Prostate gland (tissue), 2 donors: Measurements from ENCODE around the gene UNC79.

Source experiments
- CTCF ChIP-seq, 4 experiments: fragments of 200-600 bp in 2 of 4; fragments of 450-650 bp in 2 of 4; sonication (generic) in 2 of 4; IDR thresholded peaks; 1 replicate in 3 of 4; 2 replicates in 1 of 4; pipeline ENCODE4 v1.5.1; 2016 to 2019; ENCODE audit warnings: antibody characterized with exemption in 4 of 4, mild to moderate bottlenecking in 2 of 4, moderate library complexity in 2 of 4
- POLR2A ChIP-seq: fragments of 450-650 bp; IDR thresholded peaks from one replicate; pipeline ENCODE4 v1.6.1; 2016; ENCODE audit warnings: antibody characterized with exemption, mild to moderate bottlenecking
- POLR2AphosphoS5 ChIP-seq: sonication (generic); formaldehyde crosslinking; IDR thresholded peaks from one replicate; pipeline ENCODE4 v1.6.1; 2017; ENCODE audit warnings: antibody characterized with exemption

DNA sequence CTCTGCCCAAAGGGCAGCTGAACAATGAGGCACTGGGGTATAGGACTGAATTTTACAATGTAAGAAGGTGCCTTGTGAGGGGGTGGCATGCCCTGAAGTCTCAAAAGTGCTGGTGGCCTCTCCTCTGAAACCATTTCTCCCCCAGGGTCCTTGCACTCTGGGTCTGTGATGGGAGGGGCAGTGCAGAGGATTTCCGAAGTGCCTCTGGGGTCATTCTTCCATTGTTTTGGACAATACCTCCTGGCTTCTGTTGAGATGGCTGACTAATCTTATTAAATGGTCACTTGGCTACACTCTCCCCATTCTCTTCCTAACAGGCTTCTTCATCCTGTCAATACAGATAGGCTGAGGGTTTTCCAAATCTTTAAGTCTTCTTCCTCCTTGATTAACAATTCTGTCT is 59.3 kb downstream of the UNC79 start:
- TF ChIP-seq CTCF (IDR thresholded peaks at IDR 0.05) = no peak
- TF ChIP-seq POLR2A = no peak
- TF ChIP-seq POLR2AphosphoS5 = no peak
